GM18502 (cell line): Measurements from ENCODE around the gene CAPZB.
A peak's percentile ranks its signal among the peaks of the same experiment; 100 is the strongest.
"Not testable (repeated sequence)": the region's sequence is repeated elsewhere in the genome, so short reads cannot be mapped to it uniquely, and the experiment has no call there.

Experiments used
- ATAC-seq: cut with Tn5 transposase; IDR thresholded peaks from one replicate; pipeline ENCODE4 v1.9.1; 2021; ENCODE audit warnings: mild to moderate bottlenecking; ENCODE audit not compliant: unreplicated experiment, poor library complexity

CAPZB gene

GRCh38 chr1:19485362-19486187 lies at the start of gene CAPZB:
Gene CAPZB (minus strand): TSS chr1:19485539. CDS start chr1:19485438, 101 bp downstream.
- peak; percentile 75 for ATAC-seq

DNA sequence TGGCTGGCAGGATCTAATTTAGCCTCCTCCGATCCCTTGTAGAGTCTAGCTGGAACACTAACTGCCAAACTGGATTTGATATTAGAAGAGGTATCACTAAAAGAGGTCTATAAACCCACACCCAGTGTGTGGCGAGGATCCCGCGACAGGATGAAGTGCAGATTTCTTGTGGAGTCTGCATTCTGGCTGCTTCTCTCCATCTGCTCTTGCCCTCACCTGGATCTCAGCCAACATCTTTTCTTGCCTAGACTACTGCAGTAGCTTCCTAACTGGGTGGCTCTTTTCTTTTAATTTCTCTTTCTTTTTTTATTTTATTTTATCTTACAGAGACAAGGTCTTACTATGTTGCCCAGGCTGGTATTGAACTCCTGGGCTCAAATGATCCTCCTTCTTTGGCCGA lies 48.9 kb upstream of the CAPZB start:
- ATAC-seq = no peak

- no peak for ATAC-seq
These were observed 48.3 kb upstream of the CAPZB start for GRCh38 chr1:19533626-19534025.

DNA sequence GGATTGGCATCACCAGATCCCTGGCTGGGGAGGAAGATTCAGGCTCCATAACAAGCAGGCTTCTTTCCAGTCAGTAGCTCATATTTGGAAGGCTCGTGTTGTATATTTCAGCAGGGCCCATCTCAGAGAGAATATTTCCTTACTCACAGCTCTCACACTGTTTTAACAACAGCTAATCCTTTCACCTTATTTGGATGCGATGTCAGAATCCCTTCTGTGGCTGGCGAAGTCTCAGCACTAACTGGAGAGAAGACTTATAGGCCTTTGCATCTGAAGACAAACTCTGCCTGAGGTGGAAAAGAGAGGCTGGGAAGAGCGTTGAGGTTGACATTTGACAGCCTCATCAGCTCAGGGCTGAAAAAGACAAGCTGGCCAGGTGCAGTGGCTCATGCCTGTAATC lies 47.2 kb upstream of the CAPZB start:
- no peak for ATAC-seq

DNA sequence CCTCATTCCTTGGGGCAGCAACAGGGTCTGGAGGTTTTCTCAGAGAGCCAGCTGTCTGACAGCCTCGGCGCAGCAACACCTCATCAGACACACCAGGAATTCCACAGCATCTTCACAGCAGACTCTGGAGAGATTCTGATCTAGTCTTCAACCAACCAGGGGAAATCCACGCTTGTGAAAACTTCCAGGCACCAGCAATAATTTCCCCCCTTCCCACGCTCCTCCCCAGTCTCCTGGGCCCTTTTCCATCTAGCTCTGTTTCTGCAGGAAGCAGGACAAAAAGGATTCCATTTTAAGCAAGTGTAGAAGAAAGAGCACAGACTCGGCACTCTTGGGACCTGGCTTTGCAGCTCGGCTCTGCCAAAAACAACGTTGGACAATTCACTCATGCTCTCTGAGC lies 44.3 kb upstream of the CAPZB start:
- ATAC-seq = no peak

DNA sequence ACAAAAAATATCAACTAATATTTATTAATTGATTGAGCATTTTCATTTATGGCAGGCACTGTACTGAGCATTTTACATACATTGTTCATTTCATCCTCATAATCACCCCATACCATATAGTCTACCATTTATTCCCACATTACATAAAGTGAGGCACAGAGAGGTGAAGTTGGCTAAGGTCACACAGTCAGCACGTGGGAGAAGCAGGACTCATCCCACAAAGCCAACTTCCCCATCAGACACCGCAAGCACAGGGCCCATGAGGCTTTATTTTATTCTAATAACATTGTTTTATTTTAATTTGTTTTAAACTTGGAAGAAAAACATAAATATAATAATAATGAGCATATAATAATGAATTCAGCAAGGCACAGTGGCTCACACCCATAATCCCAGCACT lies 43.1 kb upstream of the CAPZB start:
- no peak for ATAC-seq

- ATAC-seq = no peak
These were observed 40.5 kb upstream of the CAPZB start for GRCh38 chr1:19525607-19526545.

DNA sequence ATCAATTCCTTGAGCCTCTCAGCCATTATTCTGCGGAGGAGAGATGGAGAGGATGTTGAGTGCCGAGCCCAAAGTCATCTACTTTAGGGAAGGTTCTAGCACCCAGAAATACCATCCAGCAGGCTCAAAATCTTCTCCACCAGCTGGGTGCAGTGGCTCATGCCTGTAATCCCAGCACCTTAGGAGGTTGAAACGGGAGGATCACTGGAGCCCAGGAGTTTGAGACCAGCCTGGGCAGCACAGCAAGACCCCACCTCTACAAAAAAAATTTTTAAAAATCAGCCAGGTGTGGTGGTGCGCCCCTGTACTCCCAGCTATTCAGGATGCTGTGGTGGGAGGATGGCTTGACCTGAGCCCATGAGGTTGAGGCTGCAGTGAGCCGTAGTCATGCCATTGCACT lies 39.5 kb upstream of the CAPZB start:
- ATAC-seq = no peak

- ATAC-seq = not testable (repeated sequence)
These were observed 37.2 kb upstream of the CAPZB start for GRCh38 chr1:19522570-19522969.

GRCh38 chr1:19521411-19521810 lies 36.1 kb upstream of the CAPZB start:
- ATAC-seq = no peak

DNA sequence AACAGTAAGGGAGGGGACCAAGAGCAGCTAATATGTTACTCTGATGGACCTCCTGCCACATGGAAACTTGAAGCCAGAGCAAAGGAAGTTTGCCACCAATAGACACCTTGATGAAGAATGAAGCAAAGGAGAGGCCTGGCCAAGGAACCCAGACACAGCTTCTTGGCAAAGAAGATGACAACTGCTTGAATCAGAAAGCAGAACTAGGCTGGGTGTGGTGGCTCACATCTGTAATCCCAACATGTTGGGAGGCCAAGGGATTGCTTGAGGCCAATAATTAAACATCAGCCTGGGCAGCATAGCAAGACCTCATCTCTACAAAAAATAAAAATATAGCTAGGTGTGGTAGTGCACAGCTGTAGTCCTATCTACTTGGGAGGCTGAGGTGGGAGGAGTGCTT lies 31.7 kb upstream of the CAPZB start:
- ATAC-seq = no peak

- ATAC-seq = no peak
These were observed 29.9 kb upstream of the CAPZB start for GRCh38 chr1:19515201-19515600.

- ATAC-seq = no peak
These were observed 29.1 kb upstream of the CAPZB start for GRCh38 chr1:19514391-19514831.

GRCh38 chr1:19512545-19512944 lies 27.2 kb upstream of the CAPZB start:
- no peak for ATAC-seq

- no peak for ATAC-seq
These were observed 25.8 kb upstream of the CAPZB start for GRCh38 chr1:19511116-19511515.

GRCh38 chr1:19509647-19510046 lies 24.3 kb upstream of the CAPZB start:
- ATAC-seq = not testable (repeated sequence)

DNA sequence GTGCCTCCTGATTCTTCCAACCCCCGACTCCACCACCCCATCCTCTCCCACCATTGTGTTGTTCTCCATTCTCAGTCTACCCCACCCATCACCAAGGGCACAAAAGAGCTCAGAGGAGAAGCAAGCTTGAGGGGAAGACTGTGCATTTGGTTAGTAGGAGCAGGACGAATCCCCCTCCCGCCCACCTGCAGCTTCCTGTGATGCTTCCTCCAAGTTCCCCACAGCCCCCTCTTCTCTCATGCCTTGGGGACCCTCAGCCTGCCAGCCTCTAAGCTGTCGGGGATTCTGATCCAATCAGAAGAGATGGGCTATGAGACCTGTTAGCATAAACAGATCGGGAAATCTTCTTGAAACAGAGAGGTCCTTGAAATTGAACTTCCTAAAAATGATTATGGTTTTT lies 22.2 kb upstream of the CAPZB start:
- ATAC-seq = no peak

- no peak for ATAC-seq
These were observed 20.5 kb upstream of the CAPZB start for GRCh38 chr1:19505693-19506457.

DNA sequence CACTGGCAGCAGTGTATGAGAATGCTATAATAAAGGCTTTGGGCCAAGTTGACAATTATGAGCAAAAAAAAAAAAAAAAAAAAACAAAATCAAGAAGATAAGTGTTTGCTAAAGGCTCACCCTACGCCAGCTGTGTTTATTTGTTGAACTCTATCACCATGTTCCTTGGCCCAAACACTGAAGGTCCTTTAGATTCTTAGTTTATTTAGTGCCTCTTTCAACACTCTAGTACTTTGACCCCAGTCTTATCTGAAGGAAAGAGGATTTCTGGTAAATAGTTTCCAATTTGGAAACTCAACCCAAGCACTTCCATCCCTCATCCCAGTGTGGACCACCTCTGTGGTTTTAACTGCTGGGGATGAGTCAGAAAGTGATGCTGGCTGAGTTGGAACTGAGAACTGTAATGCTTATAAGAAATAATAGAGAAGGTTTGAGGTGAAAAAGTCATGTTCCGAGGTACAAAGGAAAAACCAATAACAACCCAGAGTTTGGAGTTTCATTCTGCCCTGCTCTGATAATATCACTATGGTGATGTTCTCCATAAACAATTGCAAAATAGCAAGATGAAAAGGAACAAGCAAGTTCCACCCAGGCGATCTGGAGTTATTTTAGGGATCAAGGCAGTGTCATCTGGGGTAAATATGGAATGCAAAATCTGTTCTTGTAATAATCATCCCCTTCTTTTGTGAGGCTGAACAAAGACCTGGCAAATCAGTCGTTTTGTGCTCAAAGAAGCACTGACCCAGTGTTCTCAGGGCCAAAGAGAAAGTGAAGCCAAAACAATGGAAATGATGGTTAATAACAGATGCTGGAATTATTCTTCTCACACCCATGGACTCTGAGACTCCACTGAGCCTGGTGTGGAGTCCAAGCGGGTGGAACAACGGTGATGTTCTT lies 19.7 kb upstream of the CAPZB start:
- no peak for ATAC-seq
